Astrocyte of the cerebellum (primary cell): ENCODE results near the gene RSAD2.

Experiments
- DNase-seq: peaks from one replicate; pipeline ENCODE4 v3.0.0-alpha.2; 2011; ENCODE audit warnings: low read depth
- H3K4me3 ChIP-seq: 2 replicates; pipeline ENCODE4 v1.5.1; 2011; ENCODE audit warnings: mild to moderate bottlenecking, low read depth, low read length, moderate library complexity
- in situ Hi-C: cut with HindIII; loops from 2 replicates; pipeline ENCODE4 v1.10.0; 2017; ENCODE audit warnings: low sequenced_read_pairs
- TF ChIP-seq, protein P1 (sequence below): IDR thresholded peaks from 2 replicates; pipeline ENCODE4 v1.5.1; 2012; ENCODE audit warnings: low read length, low read depth, moderate library complexity, mild to moderate bottlenecking; ENCODE audit errors: missing control alignments

The RSAD2 gene

DNA sequence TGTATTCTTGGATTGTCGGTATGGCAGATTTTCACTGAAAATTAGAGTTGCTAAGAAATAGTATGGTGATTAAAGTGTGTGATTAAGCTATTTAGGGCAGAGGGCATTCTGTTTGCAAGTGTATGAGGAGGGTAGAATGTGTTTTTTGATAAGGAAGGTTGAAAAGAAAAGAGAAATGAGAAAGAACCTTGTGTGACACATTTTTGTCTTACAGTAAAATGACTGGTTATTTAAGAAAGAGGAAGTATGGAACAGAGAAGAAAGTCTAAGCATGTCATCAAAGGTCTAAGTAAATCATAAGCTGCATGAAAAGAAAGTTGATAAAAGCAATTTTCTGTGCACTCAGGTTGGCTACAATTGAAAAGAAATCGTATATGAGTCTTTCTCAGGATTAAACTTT is 5.2 kb upstream of the RSAD2 start:
- in situ Hi-C loops: no loop called here
- DNase-seq: no peak
- TF ChIP-seq, protein P1, sequence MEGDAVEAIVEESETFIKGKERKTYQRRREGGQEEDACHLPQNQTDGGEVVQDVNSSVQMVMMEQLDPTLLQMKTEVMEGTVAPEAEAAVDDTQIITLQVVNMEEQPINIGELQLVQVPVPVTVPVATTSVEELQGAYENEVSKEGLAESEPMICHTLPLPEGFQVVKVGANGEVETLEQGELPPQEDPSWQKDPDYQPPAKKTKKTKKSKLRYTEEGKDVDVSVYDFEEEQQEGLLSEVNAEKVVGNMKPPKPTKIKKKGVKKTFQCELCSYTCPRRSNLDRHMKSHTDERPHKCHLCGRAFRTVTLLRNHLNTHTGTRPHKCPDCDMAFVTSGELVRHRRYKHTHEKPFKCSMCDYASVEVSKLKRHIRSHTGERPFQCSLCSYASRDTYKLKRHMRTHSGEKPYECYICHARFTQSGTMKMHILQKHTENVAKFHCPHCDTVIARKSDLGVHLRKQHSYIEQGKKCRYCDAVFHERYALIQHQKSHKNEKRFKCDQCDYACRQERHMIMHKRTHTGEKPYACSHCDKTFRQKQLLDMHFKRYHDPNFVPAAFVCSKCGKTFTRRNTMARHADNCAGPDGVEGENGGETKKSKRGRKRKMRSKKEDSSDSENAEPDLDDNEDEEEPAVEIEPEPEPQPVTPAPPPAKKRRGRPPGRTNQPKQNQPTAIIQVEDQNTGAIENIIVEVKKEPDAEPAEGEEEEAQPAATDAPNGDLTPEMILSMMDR: no peak
- H3K4me3 ChIP-seq: no peak overlapping the region

DNA sequence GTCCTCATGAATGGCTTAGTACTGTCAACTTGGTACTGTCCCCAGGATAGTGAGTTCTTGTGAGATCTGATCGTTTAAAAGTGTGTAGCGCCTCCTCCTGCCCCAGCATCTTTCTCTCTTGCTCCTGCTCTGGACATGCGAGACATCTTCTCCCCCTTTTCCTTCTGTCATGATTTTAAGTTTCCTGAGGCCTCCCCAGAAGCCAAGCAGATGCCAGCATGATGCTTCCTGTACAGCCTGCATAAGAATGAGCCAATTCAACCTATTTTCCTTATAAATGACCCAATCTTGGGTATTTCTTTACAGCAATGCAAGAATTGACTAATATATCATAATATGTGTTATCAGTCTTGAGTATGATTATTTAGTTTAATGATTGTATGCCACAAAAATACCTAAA is 3.5 kb upstream of the RSAD2 start:
- no peak overlapping the region for H3K4me3 ChIP-seq
- TF ChIP-seq, protein P1: no peak
- in situ Hi-C loops: no loop called here
- no peak for DNase-seq

- TF ChIP-seq, protein P1: no peak
- in situ Hi-C loops: no loop called here
- DNase-seq: no peak
- no peak overlapping the region for H3K4me3 ChIP-seq
Measured at GRCh38 chr2:6876309-6876708, 1.3 kb upstream of the RSAD2 start.

DNA sequence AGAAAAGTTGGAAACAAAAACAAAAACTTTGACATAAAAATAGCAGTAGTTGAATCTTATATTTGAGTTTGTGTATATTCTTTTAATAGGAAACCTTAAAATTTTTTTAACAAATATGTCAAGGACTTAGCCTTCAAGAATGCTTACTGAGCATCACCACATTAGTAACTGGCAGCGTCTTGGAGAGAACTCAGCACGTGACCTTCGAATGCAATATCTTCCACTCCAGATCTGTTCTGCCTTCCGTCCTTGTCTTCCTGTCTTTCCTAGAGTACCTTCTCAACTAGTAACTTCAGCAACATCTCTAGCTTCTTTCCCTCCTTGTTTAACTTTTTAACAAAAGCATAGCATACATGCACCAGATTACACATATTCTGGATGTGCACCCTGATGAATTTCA is 972 bp downstream of the RSAD2 start:
- no peak overlapping the region for H3K4me3 ChIP-seq
- DNase-seq: no peak
- in situ Hi-C loops: no loop called here
- TF ChIP-seq, protein P1: no peak

GRCh38 chr2:6879011-6879410 is 1.4 kb downstream of the RSAD2 start:
- H3K4me3 ChIP-seq: no peak overlapping the region
- no peak for DNase-seq
- in situ Hi-C loops: no loop called here
- TF ChIP-seq, protein P1: no peak

DNA sequence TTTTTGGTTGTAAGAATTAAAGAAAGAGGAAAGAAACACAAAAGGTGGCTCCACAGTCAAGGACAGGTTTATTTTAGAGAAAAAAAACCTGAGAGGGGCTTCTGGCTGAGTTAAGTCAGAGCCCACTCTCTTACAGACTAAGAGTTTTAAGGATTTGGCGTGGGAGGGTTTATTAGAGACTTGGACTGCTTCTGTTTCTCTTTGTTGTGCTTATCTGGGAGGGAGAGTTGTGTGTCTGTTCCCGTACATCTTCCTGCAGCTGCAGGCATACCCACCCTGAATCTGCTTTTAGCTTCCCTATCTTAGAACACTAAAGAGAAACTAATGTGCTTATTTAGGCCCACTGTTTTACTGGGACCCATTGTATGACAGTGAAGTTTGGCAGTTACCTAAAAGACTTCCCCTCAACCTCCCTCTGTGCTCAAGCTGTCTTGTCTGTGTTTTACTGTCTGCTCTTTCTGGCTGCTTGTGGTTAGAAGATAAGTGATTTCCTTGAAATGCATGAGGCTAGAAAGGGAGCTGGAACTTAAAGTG is 2.7 kb downstream of the RSAD2 start:
- TF ChIP-seq, protein P1: no peak
- in situ Hi-C loops: no loop called here

DNA sequence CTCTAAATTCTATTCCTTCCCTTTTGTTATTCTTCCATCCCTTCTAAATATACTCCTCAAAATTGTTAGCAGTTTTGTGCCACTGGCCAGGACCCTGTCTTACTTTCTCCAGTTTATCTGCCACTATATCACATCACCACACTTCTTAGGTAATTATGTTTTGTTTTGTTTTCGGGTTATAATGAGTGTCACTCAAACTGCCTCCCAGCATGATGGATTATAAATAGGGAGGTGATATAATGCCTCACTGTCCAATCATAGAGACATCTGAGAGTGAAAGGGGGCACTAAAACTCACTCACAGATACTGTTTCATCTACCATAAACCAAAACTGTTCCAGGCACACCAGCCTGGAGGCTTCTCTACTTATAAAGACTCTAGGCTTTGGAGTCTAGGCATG is 3.5 kb downstream of the RSAD2 start:
- in situ Hi-C loops: no loop called here
- TF ChIP-seq, protein P1: no peak
- no peak overlapping the region for H3K4me3 ChIP-seq
- DNase-seq: no peak

More for the DNA sequence above, 2.7 kb downstream of the RSAD2 start:
- H3K4me3 ChIP-seq: no peak overlapping the region
- DNase-seq: no peak
